Nephron (organoid): ENCODE data around the gene SLC12A7.

ENCODE experiments used
- H3K27ac Mint-ChIP-seq, 3 experiments: 2 replicates each; pipeline ENCODE4 v1.8.0; 2020; ENCODE audit warnings: mixed read lengths in 3 of 3, mild to moderate bottlenecking in 2 of 3, moderate library complexity in 1 of 3
- H3K27me3 Mint-ChIP-seq: 2 replicates; pipeline ENCODE4 v1.8.0; 2021; ENCODE audit warnings: low read depth, mild to moderate bottlenecking, moderate library complexity, mixed read lengths
- H3K36me3 Mint-ChIP-seq: 2 replicates; pipeline ENCODE4 v1.8.0; 2020; ENCODE audit warnings: low read depth, mixed read lengths
- H3K4me1 Mint-ChIP-seq: 2 replicates; pipeline ENCODE4 v1.8.0; 2020; ENCODE audit warnings: mixed read lengths
- H3K4me3 Mint-ChIP-seq, 3 experiments: 2 replicates each; pipeline ENCODE4 v1.8.0; 2020; ENCODE audit warnings: mild to moderate bottlenecking in 3 of 3, mixed read lengths in 3 of 3, moderate library complexity in 2 of 3
- H3K9me3 Mint-ChIP-seq: 2 replicates; pipeline ENCODE4 v1.8.0; 2020; ENCODE audit warnings: mixed read lengths
- TF ChIP-seq, protein P1 (sequence below), 3 experiments: fragments of 200-600 bp; sonication (generic); IDR thresholded peaks; one replicate each; pipeline ENCODE4 v1.5.0; 2021; ENCODE audit warnings: antibody characterized with exemption in 3 of 3; ENCODE audit not compliant: unreplicated experiment in 3 of 3

The SLC12A7 gene

GRCh38 chr5:1107167-1108022, 4.5 kb downstream of the SLC12A7 start:
- H3K36me3 Mint-ChIP-seq: no peaks in the 10 kb centered on the region
- no peaks in the 10 kb centered on the region for H3K27me3 Mint-ChIP-seq
- peaks cover 51% of the 10 kb centered on the region for H3K4me1 Mint-ChIP-seq
- TF ChIP-seq, protein P1, sequence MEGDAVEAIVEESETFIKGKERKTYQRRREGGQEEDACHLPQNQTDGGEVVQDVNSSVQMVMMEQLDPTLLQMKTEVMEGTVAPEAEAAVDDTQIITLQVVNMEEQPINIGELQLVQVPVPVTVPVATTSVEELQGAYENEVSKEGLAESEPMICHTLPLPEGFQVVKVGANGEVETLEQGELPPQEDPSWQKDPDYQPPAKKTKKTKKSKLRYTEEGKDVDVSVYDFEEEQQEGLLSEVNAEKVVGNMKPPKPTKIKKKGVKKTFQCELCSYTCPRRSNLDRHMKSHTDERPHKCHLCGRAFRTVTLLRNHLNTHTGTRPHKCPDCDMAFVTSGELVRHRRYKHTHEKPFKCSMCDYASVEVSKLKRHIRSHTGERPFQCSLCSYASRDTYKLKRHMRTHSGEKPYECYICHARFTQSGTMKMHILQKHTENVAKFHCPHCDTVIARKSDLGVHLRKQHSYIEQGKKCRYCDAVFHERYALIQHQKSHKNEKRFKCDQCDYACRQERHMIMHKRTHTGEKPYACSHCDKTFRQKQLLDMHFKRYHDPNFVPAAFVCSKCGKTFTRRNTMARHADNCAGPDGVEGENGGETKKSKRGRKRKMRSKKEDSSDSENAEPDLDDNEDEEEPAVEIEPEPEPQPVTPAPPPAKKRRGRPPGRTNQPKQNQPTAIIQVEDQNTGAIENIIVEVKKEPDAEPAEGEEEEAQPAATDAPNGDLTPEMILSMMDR (IDR thresholded peaks at IDR 0.05; ENCODE audit: unreplicated experiment in 3 of 3): no peak
- no peaks in the 10 kb centered on the region for H3K9me3 Mint-ChIP-seq
- H3K27ac Mint-ChIP-seq: peak overlapping the region; percentile 68 to 91 (median 90)
- H3K4me3 Mint-ChIP-seq: peak overlapping the region; percentile 62 to 73 (median 66)

- TF ChIP-seq, protein P1 (IDR thresholded peaks at IDR 0.05; ENCODE audit: unreplicated experiment in 3 of 3): no peak
- Mint-ChIP-seq H3K4me3 (peak overlapping the region; percentile 7 to 62 (median 13)), H3K4me1 (peaks cover 59% of the 10 kb centered on the region), H3K27me3 (no peaks in the 10 kb centered on the region), H3K27ac (peak overlapping the region; percentile 68 to 91 (median 81)), H3K36me3 (no peaks in the 10 kb centered on the region), H3K9me3 (no peaks in the 10 kb centered on the region)
Measured at GRCh38 chr5:1106385-1107166, 5.3 kb downstream of the SLC12A7 start.

GRCh38 chr5:1105350-1106265, 6.3 kb downstream of the SLC12A7 start:
- no peaks in the 10 kb centered on the region for H3K27me3 Mint-ChIP-seq
- peak overlapping the region; percentile 46 to 61 (median 59) for H3K4me3 Mint-ChIP-seq
- no peaks in the 10 kb centered on the region for H3K9me3 Mint-ChIP-seq
- H3K27ac Mint-ChIP-seq: peak overlapping the region; percentile 70 to 88 (median 85)
- TF ChIP-seq, protein P1 (IDR thresholded peaks at IDR 0.05; ENCODE audit: unreplicated experiment in 3 of 3): no peak
- H3K4me1 Mint-ChIP-seq: peaks cover 64% of the 10 kb centered on the region
- H3K36me3 Mint-ChIP-seq: no peaks in the 10 kb centered on the region

DNA sequence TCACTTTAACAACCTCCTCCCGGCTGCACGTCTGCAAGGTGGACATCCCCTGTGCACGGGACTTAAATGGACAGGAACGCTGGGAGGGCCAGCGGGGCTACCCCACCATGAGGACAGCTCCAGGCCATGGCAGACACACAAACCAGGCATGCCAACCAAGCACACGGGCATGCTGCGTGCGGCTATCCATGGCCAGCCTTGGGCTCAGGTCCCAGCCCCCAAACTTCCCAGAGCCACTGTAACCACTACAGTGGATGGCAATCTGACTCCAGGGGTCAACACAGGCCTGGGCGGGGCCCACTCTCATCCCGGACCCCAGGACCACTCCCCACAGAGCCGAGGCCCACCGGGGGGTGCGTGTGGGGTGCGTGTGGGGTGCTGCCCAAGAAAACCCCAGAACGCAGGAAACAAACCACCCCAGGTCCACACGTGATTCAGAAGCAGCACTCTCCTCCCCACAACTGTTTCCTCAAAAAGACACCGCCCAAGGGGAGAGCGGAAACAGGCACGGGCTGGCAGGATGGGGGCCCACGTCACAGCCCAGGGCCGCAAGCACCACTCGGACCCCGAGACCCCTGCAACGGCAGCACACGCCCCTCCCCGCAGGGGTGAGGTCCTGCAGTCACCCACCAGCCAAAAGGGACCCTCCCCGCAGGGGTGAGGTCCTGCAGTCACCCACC, 7.4 kb downstream of the SLC12A7 start:
- H3K27ac Mint-ChIP-seq: no peak overlapping the region
- H3K4me1 Mint-ChIP-seq: peaks cover 70% of the 10 kb centered on the region
- no peaks in the 10 kb centered on the region for H3K27me3 Mint-ChIP-seq
- no peaks in the 10 kb centered on the region for H3K36me3 Mint-ChIP-seq
- TF ChIP-seq, protein P1 (IDR thresholded peaks at IDR 0.05; ENCODE audit: unreplicated experiment in 3 of 3): no peak
- no peak overlapping the region for H3K4me3 Mint-ChIP-seq
- H3K9me3 Mint-ChIP-seq: no peaks in the 10 kb centered on the region
